H9 (cell line): Measurements from ENCODE around the gene FLCN. TPM values are rescaled to one million over a fixed set of nuclear protein-coding genes. Genes with fewer than 3 reads are reported as not detected.

ENCODE experiments used
- DNase-seq: peaks from one replicate; pipeline ENCODE4 v3.0.0-alpha.2; 2017
- H2AFZ ChIP-seq: one replicate; pipeline ENCODE4 v1.6.1; 2013; ENCODE audit warnings: mild to moderate bottlenecking, low read length, control low read depth, moderate library complexity
- H2AK5ac ChIP-seq: 2 replicates; pipeline ENCODE4 v1.6.1; 2013; ENCODE audit warnings: low read length, control low read depth, mixed read lengths; ENCODE audit not compliant: insufficient read length
- H2BK120ac ChIP-seq: one replicate; pipeline ENCODE4 v1.6.1; 2013; ENCODE audit warnings: low read depth, mild to moderate bottlenecking, low read length, control low read depth, inconsistent platforms; ENCODE audit not compliant: poor library complexity, severe bottlenecking
- H2BK12ac ChIP-seq: 2 replicates; pipeline ENCODE4 v1.6.1; 2013; ENCODE audit warnings: low read length, control low read depth, mixed read lengths, low read depth; ENCODE audit not compliant: insufficient read length
- H2BK15ac ChIP-seq: 2 replicates; pipeline ENCODE4 v1.6.1; 2013; ENCODE audit warnings: low read depth, low read length, control low read depth
- H2BK20ac ChIP-seq: one replicate; pipeline ENCODE4 v1.6.1; 2013; ENCODE audit warnings: low read depth, mild to moderate bottlenecking, low read length, control low read depth, inconsistent platforms; ENCODE audit not compliant: poor library complexity, severe bottlenecking
- H2BK5ac ChIP-seq: 2 replicates; pipeline ENCODE4 v1.6.1; 2013; ENCODE audit warnings: low read length, control low read depth, mixed read lengths; ENCODE audit not compliant: insufficient read length
- H3K14ac ChIP-seq: 2 replicates; pipeline ENCODE4 v1.6.1; 2013; ENCODE audit warnings: low read length, control low read depth; ENCODE audit not compliant: insufficient read depth
- H3K18ac ChIP-seq: 2 replicates; pipeline ENCODE4 v1.6.1; 2013; ENCODE audit warnings: low read depth, mild to moderate bottlenecking, mixed read lengths, low read length, control low read depth; ENCODE audit not compliant: insufficient read length
- H3K23ac ChIP-seq: 2 replicates; pipeline ENCODE4 v1.6.1; 2013; ENCODE audit warnings: low read length, control low read depth, mixed read lengths, low read depth; ENCODE audit not compliant: insufficient read length
- H3K23me2 ChIP-seq: 2 replicates; pipeline ENCODE4 v1.6.1; 2013; ENCODE audit warnings: low read depth, mild to moderate bottlenecking, mixed read lengths, low read length, control low read depth; ENCODE audit not compliant: insufficient read length, poor library complexity, severe bottlenecking
- H3K27ac ChIP-seq: 2 replicates; pipeline ENCODE4 v1.5.1; 2013; ENCODE audit warnings: low read length, control low read depth, mixed read lengths, low read depth; ENCODE audit not compliant: insufficient read length
- H3K27me3 ChIP-seq: 2 replicates; pipeline ENCODE4 v1.6.1; 2013; ENCODE audit warnings: low read length, control low read depth, inconsistent platforms; ENCODE audit not compliant: insufficient read depth
- H3K4ac ChIP-seq: 2 replicates; pipeline ENCODE4 v1.6.1; 2013; ENCODE audit warnings: low read depth, mild to moderate bottlenecking, control low read depth, inconsistent platforms, low read length, moderate library complexity
- H3K4me1 ChIP-seq: 2 replicates; pipeline ENCODE4 v1.6.1; 2013; ENCODE audit warnings: low read length, control low read depth, inconsistent platforms; ENCODE audit not compliant: insufficient read depth
- H3K4me2 ChIP-seq: 2 replicates; pipeline ENCODE4 v1.6.1; 2013; ENCODE audit warnings: low read length, control low read depth, mixed read lengths; ENCODE audit not compliant: insufficient read length, insufficient read depth
- H3K56ac ChIP-seq: 2 replicates; pipeline ENCODE4 v1.6.1; 2013; ENCODE audit warnings: low read depth, mild to moderate bottlenecking, mixed read lengths, low read length, control low read depth; ENCODE audit not compliant: insufficient read length
- H3K79me1 ChIP-seq: 2 replicates; pipeline ENCODE4 v1.6.1; 2013; ENCODE audit warnings: low read depth, mild to moderate bottlenecking, moderate library complexity, low read length, control low read depth, inconsistent platforms; ENCODE audit not compliant: insufficient read depth, poor library complexity, severe bottlenecking
- H3K79me2 ChIP-seq: 2 replicates; pipeline ENCODE4 v1.6.1; 2013; ENCODE audit warnings: low read length, control low read depth, inconsistent platforms; ENCODE audit not compliant: insufficient read depth
- H3K9ac ChIP-seq: 2 replicates; pipeline ENCODE4 v1.6.1; 2013; ENCODE audit warnings: low read length, control low read depth, mixed read lengths; ENCODE audit not compliant: insufficient read length; ENCODE audit errors: extremely low read depth
- H3K9me3 ChIP-seq: one replicate; pipeline ENCODE4 v1.6.1; 2013; ENCODE audit warnings: low read depth, low read length, inconsistent platforms; ENCODE audit not compliant: control insufficient read depth
- H3T11ph ChIP-seq: one replicate; pipeline ENCODE4 v1.6.1; 2013; ENCODE audit warnings: mild to moderate bottlenecking, low read length, control low read depth, inconsistent platforms
- H4K20me1 ChIP-seq: one replicate; pipeline ENCODE4 v1.6.1; 2013; ENCODE audit not compliant: control insufficient read depth, insufficient read length, insufficient read depth
- H4K5ac ChIP-seq: 2 replicates; pipeline ENCODE4 v1.6.1; 2013; ENCODE audit warnings: low read depth, mild to moderate bottlenecking, mixed read lengths, low read length, control low read depth; ENCODE audit not compliant: insufficient read length
- H4K8ac ChIP-seq: replicated peaks from 2 replicates; pipeline ENCODE4 v1.6.1; 2013; ENCODE audit warnings: low read length, control low read depth, mixed read lengths, low read depth; ENCODE audit not compliant: insufficient read length
- H4K91ac ChIP-seq: 2 replicates; pipeline ENCODE4 v1.6.1; 2013; ENCODE audit warnings: low read depth, mild to moderate bottlenecking, moderate library complexity, mixed read lengths, low read length, control low read depth; ENCODE audit not compliant: insufficient read length
- H3K27ac Mint-ChIP-seq, 3 experiments: 2 replicates in 2 of 3; 3 replicates in 1 of 3; pipeline ENCODE4 v1.8.0; 2020 to 2021; ENCODE audit warnings: mixed read lengths in 3 of 3, mild to moderate bottlenecking in 1 of 3, moderate library complexity in 1 of 3
- H3K27me3 Mint-ChIP-seq: 2 replicates; pipeline ENCODE4 v1.8.0; 2021; ENCODE audit warnings: low read depth, mild to moderate bottlenecking, moderate library complexity, mixed read lengths
- H3K36me3 Mint-ChIP-seq, 3 experiments: 2 replicates in 2 of 3; 3 replicates in 1 of 3; pipeline ENCODE4 v1.8.0; 2020 to 2021; ENCODE audit warnings: low read depth in 3 of 3, mixed read lengths in 3 of 3; ENCODE audit not compliant: insufficient read depth in 1 of 3
- H3K4me1 Mint-ChIP-seq, 2 experiments: 2 replicates each; pipeline ENCODE4 v1.8.0; 2020; ENCODE audit warnings: mixed read lengths in 2 of 2
- H3K4me3 Mint-ChIP-seq, 2 experiments: 2 replicates in 1 of 2; 3 replicates in 1 of 2; pipeline ENCODE4 v1.8.0; 2020 to 2021; ENCODE audit warnings: mild to moderate bottlenecking in 2 of 2, mixed read lengths in 2 of 2, moderate library complexity in 1 of 2
- H3K9me3 Mint-ChIP-seq, 2 experiments: 2 replicates in 1 of 2; 3 replicates in 1 of 2; pipeline ENCODE4 v1.8.0; 2020; ENCODE audit warnings: mild to moderate bottlenecking in 2 of 2, mixed read lengths in 2 of 2, moderate library complexity in 1 of 2
- WGBS: extraction: QIAGEN DNeasy Blood & Tissue Kit; methylation state at CpG from one replicate; pipeline ENCODE4 v1.1.7; 2013; ENCODE audit warnings: missing lambda C conversion rate, low lambda C conversion rate, mixed read lengths; ENCODE audit not compliant: insufficient read length; ENCODE audit errors: extremely low coverage; 5-methylcytosine and 5-hydroxymethylcytosine counted together
- total RNA-seq: library from RNA; stranded (reverse); gene quantifications from 2 replicates; pipeline ENCODE4 v1.2.1, GENCODE V29; 2021
- TF ChIP-seq, protein P1 (sequence below): fragments of 200-600 bp; sonication (generic); conservative IDR thresholded peaks from 3 replicates; pipeline ENCODE4 v1.8.0; 2021; ENCODE audit warnings: antibody characterized with exemption, mild to moderate bottlenecking

Gene FLCN
- total RNA-seq, 1 experiment from 2014 or later: 33.3 TPM

DNA sequence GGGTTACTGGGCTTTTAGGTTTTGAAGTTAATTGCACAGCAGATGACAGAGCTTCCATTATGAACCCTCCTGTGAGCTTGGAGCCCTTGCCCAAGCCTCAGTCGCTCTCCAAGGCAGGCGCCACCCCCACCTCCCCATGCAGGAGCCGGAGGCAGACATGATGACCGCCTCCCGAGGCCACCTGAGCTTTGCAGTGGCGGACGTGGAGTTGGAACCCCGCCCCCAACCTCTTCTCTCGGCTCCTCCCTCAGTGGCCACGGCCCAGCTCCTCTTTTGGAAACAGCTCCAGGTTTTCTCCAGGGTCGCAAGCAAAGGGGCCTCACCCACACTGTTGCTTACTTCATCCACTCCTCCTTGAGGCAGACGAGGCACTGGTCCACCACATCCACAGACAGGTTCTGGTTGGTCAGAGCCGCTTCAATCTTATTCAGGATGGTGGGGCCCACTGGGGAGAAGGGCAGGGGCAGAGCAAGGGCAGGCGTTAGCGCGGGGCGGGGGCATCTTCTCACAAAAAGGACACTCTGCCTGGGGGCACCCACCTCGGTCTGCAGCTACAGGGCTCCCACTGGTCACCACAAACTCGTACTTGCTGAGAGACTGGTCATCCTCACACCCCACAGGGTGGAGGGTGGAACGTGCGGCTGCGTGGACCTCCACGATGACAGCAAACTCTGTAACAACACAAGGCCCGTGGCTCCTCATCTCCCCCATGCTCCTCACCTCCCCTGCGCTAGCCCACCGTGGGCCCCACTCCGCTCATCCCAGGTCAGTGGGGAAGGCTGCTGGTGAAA is 22.1 kb downstream of the FLCN start:
- Histone ChIP-seq H3K4me2 (no peak overlapping the region), H2BK20ac (no peak overlapping the region), H3K9me3 (no peaks in the 10 kb centered on the region), H3K4me1 (no peaks in the 10 kb centered on the region), H3K27ac (no peak overlapping the region), H2BK5ac (no peak overlapping the region), H3K9ac (no peak overlapping the region), H3K56ac (no peak overlapping the region), H2BK120ac (no peak overlapping the region), H4K20me1 (no peaks in the 10 kb centered on the region), H3K23ac (no peak overlapping the region), H4K8ac (no peak overlapping the region), H2BK15ac (no peak overlapping the region), H3K23me2 (no peaks in the 10 kb centered on the region), H3K27me3 (no peaks in the 10 kb centered on the region), H3K79me1 (no peaks in the 10 kb centered on the region), H4K5ac (no peak overlapping the region), H3K4ac (no peak overlapping the region), H3K14ac (no peak overlapping the region), H2AK5ac (no peak overlapping the region), H2BK12ac (no peak overlapping the region), H2AFZ (no peak overlapping the region), H4K91ac (no peak overlapping the region), H3T11ph (no peak overlapping the region), H3K79me2 (no peaks in the 10 kb centered on the region), H3K18ac (no peak overlapping the region)
- H3K4me1 Mint-ChIP-seq: no peaks in the 10 kb centered on the region
- peak; percentile 35 for DNase-seq
- peaks cover 27 to 68% (median 60%) of the 10 kb centered on the region in 3 experiments; a peak in 6 of 7 replicates for H3K36me3 Mint-ChIP-seq
- no peaks in the 10 kb centered on the region for H3K9me3 Mint-ChIP-seq
- H3K4me3 Mint-ChIP-seq: no peak overlapping the region
- no CpG with 5 or more reads among the region's 27 CpGs for WGBS
- no peak overlapping the region for H3K27ac Mint-ChIP-seq
- H3K27me3 Mint-ChIP-seq: no peaks in the 10 kb centered on the region
- TF ChIP-seq, protein P1, sequence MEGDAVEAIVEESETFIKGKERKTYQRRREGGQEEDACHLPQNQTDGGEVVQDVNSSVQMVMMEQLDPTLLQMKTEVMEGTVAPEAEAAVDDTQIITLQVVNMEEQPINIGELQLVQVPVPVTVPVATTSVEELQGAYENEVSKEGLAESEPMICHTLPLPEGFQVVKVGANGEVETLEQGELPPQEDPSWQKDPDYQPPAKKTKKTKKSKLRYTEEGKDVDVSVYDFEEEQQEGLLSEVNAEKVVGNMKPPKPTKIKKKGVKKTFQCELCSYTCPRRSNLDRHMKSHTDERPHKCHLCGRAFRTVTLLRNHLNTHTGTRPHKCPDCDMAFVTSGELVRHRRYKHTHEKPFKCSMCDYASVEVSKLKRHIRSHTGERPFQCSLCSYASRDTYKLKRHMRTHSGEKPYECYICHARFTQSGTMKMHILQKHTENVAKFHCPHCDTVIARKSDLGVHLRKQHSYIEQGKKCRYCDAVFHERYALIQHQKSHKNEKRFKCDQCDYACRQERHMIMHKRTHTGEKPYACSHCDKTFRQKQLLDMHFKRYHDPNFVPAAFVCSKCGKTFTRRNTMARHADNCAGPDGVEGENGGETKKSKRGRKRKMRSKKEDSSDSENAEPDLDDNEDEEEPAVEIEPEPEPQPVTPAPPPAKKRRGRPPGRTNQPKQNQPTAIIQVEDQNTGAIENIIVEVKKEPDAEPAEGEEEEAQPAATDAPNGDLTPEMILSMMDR: no peak
